Neuronal stem cell (in vitro differentiated cells): ENCODE data around the gene TMCC3.

Experiments
- DNase-seq: peaks from one replicate; pipeline ENCODE4 v3.0.0-alpha.2; 2013; ENCODE audit warnings: low spot score
- H2AFZ ChIP-seq: one replicate; pipeline ENCODE4 v1.6.1; 2013; ENCODE audit warnings: mild to moderate bottlenecking, low read length, inconsistent platforms
- H2AK5ac ChIP-seq: 2 replicates; pipeline ENCODE4 v1.6.1; 2013; ENCODE audit warnings: low read depth, mild to moderate bottlenecking, inconsistent platforms, low read length, moderate library complexity, mixed read lengths
- H2BK120ac ChIP-seq: 2 replicates; pipeline ENCODE4 v1.6.1; 2013; ENCODE audit warnings: low read depth, mild to moderate bottlenecking, inconsistent platforms, low read length, moderate library complexity, mixed read lengths
- H2BK12ac ChIP-seq: one replicate; pipeline ENCODE4 v1.6.1; 2013; ENCODE audit warnings: low read length, inconsistent platforms
- H2BK15ac ChIP-seq: 2 replicates; pipeline ENCODE4 v1.6.1; 2013; ENCODE audit warnings: mild to moderate bottlenecking, low read length, inconsistent platforms, mixed read lengths
- H2BK5ac ChIP-seq: one replicate; pipeline ENCODE4 v1.6.1; 2013; ENCODE audit warnings: inconsistent platforms, mild to moderate bottlenecking, low read length, moderate library complexity
- H3K14ac ChIP-seq: one replicate; pipeline ENCODE4 v1.6.1; 2013; ENCODE audit warnings: low read length, inconsistent platforms
- H3K18ac ChIP-seq: 2 replicates; pipeline ENCODE4 v1.6.1; 2013; ENCODE audit warnings: low read length, inconsistent platforms
- H3K23ac ChIP-seq: 2 replicates; pipeline ENCODE4 v1.6.1; 2013; ENCODE audit warnings: low read depth, mild to moderate bottlenecking, mixed read lengths, low read length, inconsistent platforms; ENCODE audit not compliant: poor library complexity
- H3K27ac ChIP-seq: replicated peaks from 3 replicates; pipeline ENCODE4 v1.5.1; 2013; ENCODE audit warnings: low read length, inconsistent platforms
- H3K27me3 ChIP-seq, 3 experiments: 2 replicates each; pipeline ENCODE4 v1.6.1; 2013; ENCODE audit warnings: low read length in 3 of 3, mild to moderate bottlenecking in 2 of 3, inconsistent platforms in 1 of 3, low read depth in 1 of 3, mixed read lengths in 1 of 3, moderate library complexity in 1 of 3; ENCODE audit not compliant: control insufficient read depth in 3 of 3, insufficient read depth in 3 of 3
- H3K36me3 ChIP-seq, 2 donors: replicated peaks in 1 of 2; 2 replicates each; pipeline ENCODE4 v1.6.1; 2013; ENCODE audit warnings: low read length in 2 of 2; ENCODE audit not compliant: control insufficient read depth in 2 of 2, insufficient read depth in 2 of 2
- H3K4ac ChIP-seq: 2 replicates; pipeline ENCODE4 v1.6.1; 2013; ENCODE audit warnings: inconsistent platforms, mild to moderate bottlenecking, low read length, moderate library complexity
- H3K4me1 ChIP-seq, 2 donors: 1 replicate in 1 of 2; 2 replicates in 1 of 2; pipeline ENCODE4 v1.6.1; 2013; ENCODE audit warnings: low read length in 2 of 2, low read depth in 1 of 2; ENCODE audit not compliant: control insufficient read depth in 2 of 2, insufficient read depth in 1 of 2
- H3K4me2 ChIP-seq: one replicate; pipeline ENCODE4 v1.6.1; 2013; ENCODE audit warnings: mild to moderate bottlenecking, low read length, inconsistent platforms; ENCODE audit not compliant: insufficient read depth, poor library complexity, severe bottlenecking
- H3K4me3 ChIP-seq, 2 donors: 2 replicates each; pipeline ENCODE4 v1.5.1; 2013; ENCODE audit warnings: low read length in 2 of 2, mild to moderate bottlenecking in 2 of 2, inconsistent platforms in 1 of 2, moderate library complexity in 1 of 2
- H3K79me1 ChIP-seq: one replicate; pipeline ENCODE4 v1.6.1; 2013; ENCODE audit warnings: low read depth, mild to moderate bottlenecking, inconsistent platforms, low read length, moderate library complexity
- H3K9ac ChIP-seq: one replicate; pipeline ENCODE4 v1.6.1; 2013; ENCODE audit warnings: mild to moderate bottlenecking, low read depth, low read length, inconsistent platforms; ENCODE audit not compliant: poor library complexity
- H3K9me3 ChIP-seq, 2 donors: replicated peaks in 1 of 2; 2 replicates each; pipeline versions ENCODE3 to v1.6.1; 2013; ENCODE audit warnings: low read length in 2 of 2, mild to moderate bottlenecking in 2 of 2, inconsistent platforms in 1 of 2, low read depth in 1 of 2, mixed read lengths in 1 of 2, moderate library complexity in 1 of 2; ENCODE audit not compliant: control insufficient read depth in 2 of 2, insufficient read depth in 1 of 2
- H4K8ac ChIP-seq: one replicate; pipeline ENCODE4 v1.6.1; 2013; ENCODE audit warnings: low read depth, mild to moderate bottlenecking, inconsistent platforms, low read length, moderate library complexity
- H4K91ac ChIP-seq: one replicate; pipeline ENCODE4 v1.6.1; 2013; ENCODE audit warnings: low read length, low read depth, mild to moderate bottlenecking, inconsistent platforms; ENCODE audit not compliant: poor library complexity
- WGBS, 2 donors: extraction: QIAGEN DNeasy Blood & Tissue Kit; methylation state at CpG; one replicate each; pipeline ENCODE4 v1.1.7; 2013; ENCODE audit warnings: missing lambda C conversion rate in 2 of 2, mixed read lengths in 1 of 2; ENCODE audit not compliant: insufficient read length in 2 of 2, insufficient replicate concordance in 1 of 2; ENCODE audit errors: extremely low coverage in 2 of 2; 5-methylcytosine and 5-hydroxymethylcytosine counted together

The TMCC3 gene

DNA sequence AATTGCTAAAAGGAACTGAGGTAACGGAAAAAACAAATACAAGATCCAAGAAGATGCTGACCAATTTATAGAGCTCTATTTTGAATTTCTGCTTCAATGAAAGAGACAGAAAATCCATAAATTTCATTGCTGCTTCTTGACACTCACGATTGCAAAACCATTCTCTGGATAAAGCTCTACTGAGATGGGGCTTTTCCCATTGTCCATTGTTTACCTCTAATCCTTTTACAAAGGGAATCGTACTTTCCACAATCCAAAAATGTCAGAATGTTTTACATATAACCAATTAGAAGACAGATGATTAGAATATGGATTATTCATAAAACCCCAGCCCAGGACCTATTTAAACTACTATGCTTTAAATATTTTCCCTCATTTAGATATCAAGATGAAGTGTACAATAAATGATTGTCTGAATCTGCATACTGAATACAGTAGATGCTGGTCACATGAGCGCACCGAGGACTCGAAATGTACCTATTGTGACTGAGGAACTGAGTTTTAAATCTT, 16.7 kb upstream of the TMCC3 start:
- no CpG with 5 or more reads among the region's 6 CpGs for WGBS, 2 donors
- H3K27ac ChIP-seq = no peak overlapping the region
- no peak overlapping the region for H2BK120ac ChIP-seq
- no peaks in the 10 kb centered on the region for H3K36me3 ChIP-seq
- peaks cover 0 to 3% of the 10 kb centered on the region in 2 donors for H3K4me1 ChIP-seq
- no peaks in the 10 kb centered on the region for H3K79me1 ChIP-seq
- no peak overlapping the region for H3K23ac ChIP-seq
- no peaks in the 10 kb centered on the region for H3K9me3 ChIP-seq
- no peak overlapping the region for H3K4me3 ChIP-seq
- no peak overlapping the region for H4K91ac ChIP-seq
- H3K18ac ChIP-seq = no peak overlapping the region
- H2BK15ac ChIP-seq = no peak overlapping the region
- H3K27me3 ChIP-seq = no peaks in the 10 kb centered on the region
- H3K4ac ChIP-seq = no peak overlapping the region
- H2BK5ac ChIP-seq = no peak overlapping the region
- H3K9ac ChIP-seq = no peak overlapping the region
- no peak overlapping the region for H3K14ac ChIP-seq
- H2AFZ ChIP-seq = no peak overlapping the region
- no peak for DNase-seq
- no peak overlapping the region for H4K8ac ChIP-seq
- no peak overlapping the region for H2AK5ac ChIP-seq
- H2BK12ac ChIP-seq = no peak overlapping the region
- H3K4me2 ChIP-seq = no peak overlapping the region

DNA sequence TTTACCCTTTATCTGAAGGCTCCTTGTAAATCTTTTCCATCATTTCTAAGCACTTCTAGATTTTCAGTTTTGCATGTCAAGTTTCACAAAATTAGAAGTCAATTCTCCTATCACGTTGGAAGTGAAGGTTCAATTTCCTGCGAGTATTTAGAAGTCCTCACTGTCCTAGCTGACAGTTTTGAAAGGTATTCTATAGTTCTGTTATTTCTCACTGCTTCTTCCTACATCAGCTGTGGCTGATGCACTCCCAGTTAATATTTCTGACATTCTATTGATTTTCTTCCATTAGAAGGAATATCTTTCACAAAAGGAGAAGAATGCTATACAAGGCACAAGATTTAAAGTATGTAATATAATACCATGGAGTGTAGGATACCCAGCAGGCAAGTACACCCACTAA, 15.8 kb upstream of the TMCC3 start:
- Histone ChIP-seq H3K36me3 (no peaks in the 10 kb centered on the region), H2BK5ac (no peak overlapping the region), H2AK5ac (no peak overlapping the region), H4K91ac (no peak overlapping the region), H3K4me2 (no peak overlapping the region), H2BK12ac (no peak overlapping the region), H3K4me3 (no peak overlapping the region), H3K9me3 (no peaks in the 10 kb centered on the region), H3K23ac (no peak overlapping the region), H3K4me1 (peaks cover 0 to 3% of the 10 kb centered on the region in 2 donors), H3K18ac (no peak overlapping the region), H3K27ac (no peak overlapping the region), H3K4ac (no peak overlapping the region), H2BK120ac (no peak overlapping the region), H3K27me3 (no peaks in the 10 kb centered on the region), H3K14ac (no peak overlapping the region), H3K9ac (no peak overlapping the region), H2AFZ (no peak overlapping the region), H3K79me1 (no peaks in the 10 kb centered on the region), H2BK15ac (no peak overlapping the region), H4K8ac (no peak overlapping the region)
- DNase-seq = no peak
- whole genome bisulfite sequencing, 2 donors = no CpG with 5 or more reads among the region's 2 CpGs

DNA sequence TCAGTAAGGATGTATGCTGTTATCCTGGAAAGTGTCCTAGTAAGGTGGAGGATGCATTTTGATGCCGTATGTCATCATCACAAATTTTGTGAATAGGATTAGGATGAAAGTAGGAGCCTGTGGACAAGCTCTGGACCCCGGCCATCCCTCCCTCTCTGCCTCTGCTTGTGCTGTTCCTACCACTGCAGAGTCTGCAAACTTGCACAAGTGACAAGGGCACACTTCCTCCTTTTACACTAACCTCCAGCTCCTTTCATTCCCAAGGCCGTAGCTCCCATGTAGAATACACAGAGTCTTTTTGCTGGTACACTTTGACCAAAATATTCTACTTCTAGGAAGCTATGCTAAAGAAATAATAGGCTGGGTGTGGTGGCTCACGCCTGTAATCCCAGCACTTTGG, 13.3 kb upstream of the TMCC3 start:
- Histone ChIP-seq H2BK15ac (no peak overlapping the region), H4K8ac (no peak overlapping the region), H3K4me1 (no peaks in the 10 kb centered on the region), H4K91ac (no peak overlapping the region), H3K23ac (no peak overlapping the region), H3K4me2 (no peak overlapping the region), H3K14ac (no peak overlapping the region), H3K27me3 (peaks cover 0 to 2% (median 0%) of the 10 kb centered on the region in 3 experiments), H2BK120ac (no peak overlapping the region), H3K9ac (no peak overlapping the region), H2AK5ac (no peak overlapping the region), H2BK12ac (no peak overlapping the region), H2BK5ac (no peak overlapping the region), H3K4me3 (no peak overlapping the region), H3K36me3 (no peaks in the 10 kb centered on the region), H3K79me1 (no peaks in the 10 kb centered on the region), H3K18ac (no peak overlapping the region), H2AFZ (no peak overlapping the region), H3K9me3 (no peaks in the 10 kb centered on the region), H3K4ac (no peak overlapping the region), H3K27ac (no peak overlapping the region)
- no CpG with 5 or more reads among the region's 4 CpGs for WGBS, 2 donors
- DNase-seq = no peak

DNA sequence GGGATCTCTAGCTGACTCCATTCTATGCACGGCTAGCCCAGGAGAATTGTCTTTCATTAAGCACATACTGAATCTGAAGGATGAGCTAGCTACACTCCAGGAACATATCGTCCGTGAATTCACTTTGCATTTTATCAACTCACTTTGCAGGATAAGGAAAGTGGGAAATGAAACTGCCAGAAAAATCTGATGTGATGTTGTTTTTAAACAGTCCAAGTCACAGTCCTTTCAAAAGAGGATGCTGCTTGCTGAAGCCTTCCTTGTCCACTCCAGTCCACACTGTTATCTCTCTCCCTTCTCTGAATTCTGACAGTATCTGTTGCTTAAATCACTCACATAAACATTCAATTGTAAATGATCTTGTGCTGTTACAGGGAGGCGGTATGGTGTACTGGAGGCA, 12.7 kb upstream of the TMCC3 start:
- H3K18ac ChIP-seq = no peak overlapping the region
- no peak overlapping the region for H3K4me2 ChIP-seq
- no peak overlapping the region for H3K4me3 ChIP-seq
- H3K27ac ChIP-seq = no peak overlapping the region
- H3K79me1 ChIP-seq = no peaks in the 10 kb centered on the region
- H3K4ac ChIP-seq = no peak overlapping the region
- H3K23ac ChIP-seq = no peak overlapping the region
- H2BK15ac ChIP-seq = no peak overlapping the region
- H4K8ac ChIP-seq = no peak overlapping the region
- no peaks in the 10 kb centered on the region for H3K36me3 ChIP-seq
- H3K4me1 ChIP-seq = no peaks in the 10 kb centered on the region
- H2AFZ ChIP-seq = no peak overlapping the region
- H3K9ac ChIP-seq = no peak overlapping the region
- H3K9me3 ChIP-seq = no peaks in the 10 kb centered on the region
- H2BK5ac ChIP-seq = no peak overlapping the region
- H2AK5ac ChIP-seq = no peak overlapping the region
- peaks cover 0 to 8% (median 0%) of the 10 kb centered on the region in 3 experiments for H3K27me3 ChIP-seq
- no peak overlapping the region for H4K91ac ChIP-seq
- DNase-seq = no peak
- H3K14ac ChIP-seq = no peak overlapping the region
- H2BK12ac ChIP-seq = no peak overlapping the region
- WGBS, 2 donors = no CpG with 5 or more reads among the region's 4 CpGs
- H2BK120ac ChIP-seq = no peak overlapping the region
